Fibroblast of skin of abdomen (primary cell): ENCODE data around the gene MRAP2.
"Not testable (repeated sequence)": the region's sequence is repeated elsewhere in the genome, so short reads cannot be mapped to it uniquely, and the experiment has no call there.

ENCODE experiments used
- DNase-seq: peaks from one replicate; pipeline ENCODE4 v3.0.0-alpha.2; 2013

MRAP2 gene

GRCh38 chr6:84078335-84078734 is 44.8 kb downstream of the MRAP2 start:
- no peak for DNase-seq

- no peak for DNase-seq
Measured at GRCh38 chr6:84081222-84081621, 47.6 kb downstream of the MRAP2 start.

DNA sequence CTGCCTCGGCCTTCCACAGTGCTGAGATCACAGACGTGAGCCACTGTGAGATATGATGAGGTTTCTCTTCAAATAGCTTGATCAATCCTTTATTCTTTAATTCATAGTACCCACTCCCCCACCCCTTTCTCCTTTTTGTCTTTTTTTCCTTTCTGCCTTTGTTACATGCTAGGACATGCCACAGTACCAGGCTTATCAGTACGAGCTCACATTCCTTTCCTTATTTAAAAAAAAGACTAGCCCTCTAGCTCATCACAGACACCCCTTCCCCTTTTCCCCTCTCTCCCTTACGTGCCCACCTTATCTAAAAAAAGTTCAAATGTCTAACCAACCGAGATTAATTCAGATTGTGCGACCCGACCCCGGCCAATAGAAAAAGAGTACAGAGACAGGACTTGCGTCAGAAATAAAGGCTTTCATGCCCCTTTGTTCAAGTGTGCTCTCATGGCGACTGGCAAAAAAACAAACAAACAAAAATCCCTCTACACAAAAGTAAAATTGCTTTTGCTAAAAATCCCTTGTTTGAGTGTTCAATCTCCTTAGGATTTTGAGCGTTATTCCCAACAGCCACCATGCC is 49.2 kb downstream of the MRAP2 start:
- DNase-seq: no peak

DNA sequence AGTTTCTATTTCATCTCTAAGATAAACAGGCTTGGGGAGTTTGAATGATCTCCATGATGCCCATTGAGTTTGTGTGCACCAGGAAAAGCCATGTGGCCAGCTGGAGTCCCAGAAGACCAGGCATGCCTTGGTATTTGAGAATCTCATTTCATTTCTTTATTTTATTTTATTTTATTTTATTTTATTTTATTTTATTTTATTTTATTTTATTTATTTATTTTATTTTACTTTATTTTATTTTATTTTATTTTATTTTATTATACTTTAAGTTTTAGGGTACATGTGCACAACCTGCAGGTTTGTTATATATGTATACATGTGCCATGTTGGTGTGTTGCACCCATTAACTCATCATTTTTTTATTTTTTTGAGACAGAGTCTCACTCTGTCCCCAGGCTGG is 51.1 kb downstream of the MRAP2 start:
- DNase-seq: not testable (repeated sequence)

GRCh38 chr6:84086056-84086455 is 52.5 kb downstream of the MRAP2 start:
- DNase-seq: no peak

GRCh38 chr6:84086545-84087429 is 53.2 kb downstream of the MRAP2 start:
- no peak for DNase-seq

GRCh38 chr6:84089081-84089480 is 55.5 kb downstream of the MRAP2 start:
- no peak for DNase-seq

GRCh38 chr6:84089552-84089951 is 56.0 kb downstream of the MRAP2 start:
- DNase-seq: no peak

GRCh38 chr6:84093441-84094435 is 60.2 kb downstream of the MRAP2 start:
- peak; percentile 8 for DNase-seq

- no peak for DNase-seq
Measured at GRCh38 chr6:84095156-84095555, 61.6 kb downstream of the MRAP2 start.

DNA sequence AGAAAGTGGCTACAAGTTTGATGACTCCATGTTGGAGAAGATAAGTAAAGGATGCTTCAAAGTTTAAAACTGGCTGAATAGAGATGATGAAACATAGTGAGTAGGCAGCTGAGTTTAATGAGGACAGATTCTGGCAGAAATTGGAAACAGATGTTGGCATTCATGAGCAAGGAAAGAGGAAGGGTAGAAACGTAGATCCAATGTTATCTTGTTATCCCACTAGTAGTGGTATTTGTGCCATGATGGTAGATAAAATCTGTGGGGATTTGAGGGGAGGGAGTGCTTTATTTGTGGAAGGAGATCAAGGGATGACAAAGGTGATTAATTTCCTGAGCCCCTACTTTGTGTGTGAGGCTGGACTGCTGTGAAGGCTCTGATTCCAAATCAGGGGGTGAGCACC is 69.5 kb downstream of the MRAP2 start:
- peak; percentile 58 for DNase-seq

GRCh38 chr6:84105215-84105924 is 71.8 kb downstream of the MRAP2 start:
- DNase-seq: not testable (repeated sequence)

DNA sequence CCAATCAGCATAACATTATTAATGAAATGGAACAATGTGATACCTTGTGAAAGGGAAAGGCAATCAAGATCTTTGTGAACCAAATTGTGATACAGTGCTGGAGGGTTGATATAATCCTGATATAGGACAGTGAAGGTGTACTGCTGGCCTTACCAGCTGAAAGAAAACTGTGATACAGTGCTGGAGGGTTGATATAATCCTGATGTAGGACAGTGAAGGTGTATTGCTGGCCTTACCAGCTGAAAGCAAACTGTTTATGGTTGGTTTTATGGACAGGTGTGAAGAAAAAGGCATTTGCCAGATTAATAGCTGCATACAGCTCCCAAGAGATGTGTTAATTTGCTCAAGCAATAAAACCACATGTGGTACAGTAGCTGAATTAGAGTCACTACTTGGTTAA is 73.9 kb downstream of the MRAP2 start:
- no peak for DNase-seq

DNA sequence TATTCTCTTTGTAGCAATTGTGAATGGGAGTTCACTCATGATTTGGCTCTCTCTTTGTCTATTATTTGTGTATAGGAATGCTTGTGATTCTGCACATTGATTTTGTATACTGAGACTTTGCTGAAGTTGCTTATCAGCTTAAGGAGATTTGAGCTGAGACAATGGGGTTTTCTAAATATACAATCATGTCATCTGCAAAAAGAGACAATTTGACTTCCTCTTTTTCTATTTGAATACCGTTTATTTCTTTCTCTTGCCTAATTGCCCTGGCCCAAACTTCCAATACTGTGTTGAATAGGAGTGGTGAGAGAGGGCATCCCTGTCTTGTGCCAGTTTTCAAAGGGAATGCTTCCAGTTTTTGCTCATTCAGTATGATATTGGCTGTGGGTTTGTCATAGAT is 77.8 kb downstream of the MRAP2 start:
- not testable (repeated sequence) for DNase-seq

- DNase-seq: not testable (repeated sequence)
Measured at GRCh38 chr6:84114933-84115594, 81.5 kb downstream of the MRAP2 start.

GRCh38 chr6:84118191-84118590 is 84.6 kb downstream of the MRAP2 start:
- DNase-seq: no peak

DNA sequence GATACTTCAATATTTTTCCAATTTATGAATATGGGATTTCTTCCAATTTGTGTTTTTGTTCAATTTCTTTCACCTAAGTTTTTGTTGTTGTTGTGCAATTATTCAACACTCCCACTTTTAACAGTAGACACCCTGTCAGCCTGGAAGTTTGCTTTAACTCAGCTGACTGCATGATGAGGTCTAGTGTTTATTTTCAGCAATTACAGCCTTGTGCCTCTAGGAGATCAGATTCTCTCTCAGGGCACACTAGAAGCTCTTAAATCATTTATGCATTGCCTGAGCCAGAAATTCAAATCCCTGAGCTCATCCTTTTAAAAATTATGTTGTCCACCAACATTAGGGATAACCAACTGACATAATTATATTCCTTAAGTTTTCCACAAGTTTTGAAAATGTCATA is 85.7 kb downstream of the MRAP2 start:
- DNase-seq: no peak

DNA sequence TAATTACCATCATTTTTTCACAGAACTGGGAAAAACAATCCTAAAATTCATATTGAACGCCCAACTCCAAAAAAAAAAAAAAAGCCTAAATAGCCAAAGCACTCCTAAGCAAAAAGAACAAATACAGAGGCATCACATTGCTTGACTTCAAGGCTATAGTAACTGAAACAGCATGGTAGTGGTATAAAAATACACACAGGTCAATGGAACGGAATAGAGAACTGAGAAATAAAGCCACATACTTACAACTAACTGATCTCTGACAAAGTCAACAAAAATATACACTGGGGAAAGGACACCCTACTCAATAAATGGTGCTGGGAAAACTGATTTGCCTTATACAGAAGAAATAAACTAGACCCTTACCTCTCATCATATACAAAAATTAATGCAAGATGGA is 89.6 kb downstream of the MRAP2 start:
- no peak for DNase-seq

GRCh38 chr6:84129588-84129987 is 96.0 kb downstream of the MRAP2 start:
- DNase-seq: not testable (repeated sequence)

GRCh38 chr6:84133385-84133784 is 99.8 kb downstream of the MRAP2 start:
- not testable (repeated sequence) for DNase-seq

GRCh38 chr6:84135291-84135690 is 101.7 kb downstream of the MRAP2 start:
- DNase-seq: no peak
